NCI-H1436 (cell line): ENCODE data around the gene XXYLT1.
"Not testable (repeated sequence)": the region's sequence is repeated elsewhere in the genome, so short reads cannot be mapped to it uniquely, and the experiment has no call there.

Source experiments
- DNase-seq: peaks from one replicate; lab custom pipeline; 2025; lab: John Stamatoyannopoulos, UW

The XXYLT1 gene

GRCh38 chr3:195208183-195208582, 62.8 kb downstream of the XXYLT1 start:
- DNase-seq, result no peak

- no peak for DNase-seq
Observed at GRCh38 chr3:195207731-195208130, 63.2 kb downstream of the XXYLT1 start.

DNA sequence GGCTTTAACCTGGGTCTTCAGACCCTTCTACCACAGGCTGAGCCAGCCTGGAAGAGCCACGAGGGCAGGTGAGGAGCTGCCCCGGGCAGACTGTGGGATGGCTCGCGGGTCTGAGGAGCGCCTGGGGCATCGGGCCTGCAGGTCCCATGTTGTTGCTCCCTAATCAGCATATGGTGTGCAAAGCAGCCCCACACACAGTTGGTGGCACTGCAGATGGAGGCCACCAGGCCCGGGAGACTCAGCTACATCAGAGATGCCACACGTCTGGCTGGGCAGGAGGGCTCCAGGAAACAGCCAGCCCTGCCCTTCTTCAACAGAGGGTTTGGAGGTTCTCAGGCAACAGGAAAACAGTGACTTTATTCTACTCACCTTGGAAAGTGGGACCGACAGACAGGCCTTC, 63.9 kb downstream of the XXYLT1 start:
- DNase-seq, result no peak

DNA sequence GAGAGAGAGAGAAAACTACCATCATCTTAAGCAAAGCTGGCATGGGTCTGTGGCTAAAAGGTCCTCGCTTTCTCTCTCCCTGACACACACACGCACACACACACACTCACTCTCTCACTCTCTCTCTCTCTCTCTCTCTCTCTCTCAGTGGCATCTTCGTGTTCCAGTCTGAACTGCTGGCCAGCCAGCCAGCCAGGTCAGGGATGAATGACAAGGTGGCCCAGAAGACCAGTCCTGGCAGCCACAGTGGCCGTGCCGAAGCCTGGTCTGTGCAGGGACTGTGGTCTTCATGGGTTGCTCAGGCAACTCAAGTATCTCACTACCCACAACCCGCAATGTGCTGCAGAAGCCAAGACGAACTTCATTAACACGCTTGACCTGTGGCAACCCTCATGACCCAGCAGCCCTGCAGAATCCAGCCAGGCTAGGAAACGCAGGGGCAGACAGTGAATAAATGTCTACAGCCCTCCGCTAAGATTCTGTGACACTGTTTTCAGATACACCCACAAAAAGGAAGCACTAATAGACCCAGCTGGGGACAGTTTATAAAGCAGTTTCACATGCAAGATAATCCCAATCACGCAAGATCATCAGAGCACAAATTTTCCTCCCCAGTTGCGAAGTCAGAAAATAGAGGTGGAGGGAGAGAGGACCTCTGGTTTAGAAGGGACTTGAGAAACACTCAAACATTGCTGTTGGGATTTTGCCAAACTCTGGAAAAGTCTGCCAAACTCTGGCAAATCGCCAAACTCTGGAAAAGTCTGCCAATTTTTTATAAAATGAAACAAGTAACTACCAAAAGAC, 66.4 kb downstream of the XXYLT1 start:
- DNase-seq, result no peak

DNA sequence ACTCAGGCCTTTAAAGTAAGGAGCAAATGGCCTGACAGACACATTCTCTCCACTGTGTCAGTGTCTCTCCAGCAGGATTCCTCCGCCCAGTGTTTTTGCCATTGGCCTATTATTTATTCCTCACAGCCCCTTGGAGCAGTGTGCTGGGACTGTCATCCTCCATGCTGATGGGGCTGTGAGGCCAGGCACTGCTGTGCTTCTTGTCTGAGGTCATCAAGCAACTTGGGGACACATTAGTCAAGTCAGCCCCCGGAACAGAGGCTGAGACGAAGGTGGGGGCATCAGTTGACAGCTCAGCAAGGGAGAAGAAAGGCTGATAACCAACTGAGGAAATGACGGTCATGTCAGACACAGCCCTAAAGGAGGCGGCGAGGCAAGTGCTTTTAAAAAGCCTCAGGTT, 67.4 kb downstream of the XXYLT1 start:
- DNase-seq, result no peak

GRCh38 chr3:195201295-195201694, 69.7 kb downstream of the XXYLT1 start:
- no peak for DNase-seq

GRCh38 chr3:195200010-195200822, 70.7 kb downstream of the XXYLT1 start:
- no peak for DNase-seq

GRCh38 chr3:195198426-195199346, 72.3 kb downstream of the XXYLT1 start:
- no peak for DNase-seq

DNA sequence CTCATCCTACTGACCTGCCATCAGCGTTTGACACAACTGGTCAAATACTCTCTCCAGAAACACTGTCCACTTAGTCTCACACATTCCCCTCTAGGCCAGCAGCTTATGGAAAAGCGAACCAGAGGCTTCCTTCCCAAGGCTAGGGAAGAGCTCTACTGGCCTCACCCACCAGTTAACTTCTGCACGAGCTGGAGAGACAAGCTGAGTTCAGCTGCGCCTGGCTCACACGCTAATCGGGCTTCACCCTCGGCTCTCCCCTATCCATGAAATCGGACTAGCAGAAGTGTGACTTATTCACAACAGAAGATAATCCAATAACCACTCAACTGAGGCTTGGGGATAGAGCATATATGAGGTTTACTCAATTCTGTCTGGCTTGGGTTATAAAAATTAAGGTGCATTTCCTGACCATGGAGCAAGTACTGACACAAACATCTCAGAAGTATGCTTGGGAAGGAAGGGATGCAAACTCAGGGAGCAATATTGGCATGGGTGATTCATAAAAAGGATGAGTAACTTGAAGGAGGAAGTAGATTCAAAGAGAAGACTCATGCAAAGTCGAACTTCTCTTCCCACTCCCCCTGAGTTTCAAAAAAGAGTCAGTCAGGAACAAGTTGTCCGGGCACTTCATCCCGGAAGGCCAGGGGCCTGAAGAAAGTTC, 73.1 kb downstream of the XXYLT1 start:
- no peak for DNase-seq

DNA sequence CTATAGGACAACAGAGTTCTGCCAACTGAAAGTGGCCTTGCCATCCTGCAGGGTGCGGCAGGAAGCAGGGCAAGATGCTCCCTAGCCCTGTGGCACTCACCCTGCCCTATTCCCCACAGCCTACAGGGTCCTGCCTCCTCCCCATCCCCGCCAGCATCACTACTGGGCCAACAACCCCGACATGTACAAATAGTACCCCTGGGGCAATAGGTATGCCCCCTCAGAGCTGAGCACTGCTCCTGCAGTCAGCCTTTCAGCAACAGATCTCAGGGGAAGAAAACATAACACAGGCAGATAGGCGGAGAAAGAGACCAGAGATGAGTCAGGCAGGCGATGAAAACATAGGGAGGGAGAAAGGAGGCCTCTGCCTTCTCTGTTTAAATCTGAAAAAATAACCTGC, 74.7 kb downstream of the XXYLT1 start:
- DNase-seq, result peak; percentile 32

DNA sequence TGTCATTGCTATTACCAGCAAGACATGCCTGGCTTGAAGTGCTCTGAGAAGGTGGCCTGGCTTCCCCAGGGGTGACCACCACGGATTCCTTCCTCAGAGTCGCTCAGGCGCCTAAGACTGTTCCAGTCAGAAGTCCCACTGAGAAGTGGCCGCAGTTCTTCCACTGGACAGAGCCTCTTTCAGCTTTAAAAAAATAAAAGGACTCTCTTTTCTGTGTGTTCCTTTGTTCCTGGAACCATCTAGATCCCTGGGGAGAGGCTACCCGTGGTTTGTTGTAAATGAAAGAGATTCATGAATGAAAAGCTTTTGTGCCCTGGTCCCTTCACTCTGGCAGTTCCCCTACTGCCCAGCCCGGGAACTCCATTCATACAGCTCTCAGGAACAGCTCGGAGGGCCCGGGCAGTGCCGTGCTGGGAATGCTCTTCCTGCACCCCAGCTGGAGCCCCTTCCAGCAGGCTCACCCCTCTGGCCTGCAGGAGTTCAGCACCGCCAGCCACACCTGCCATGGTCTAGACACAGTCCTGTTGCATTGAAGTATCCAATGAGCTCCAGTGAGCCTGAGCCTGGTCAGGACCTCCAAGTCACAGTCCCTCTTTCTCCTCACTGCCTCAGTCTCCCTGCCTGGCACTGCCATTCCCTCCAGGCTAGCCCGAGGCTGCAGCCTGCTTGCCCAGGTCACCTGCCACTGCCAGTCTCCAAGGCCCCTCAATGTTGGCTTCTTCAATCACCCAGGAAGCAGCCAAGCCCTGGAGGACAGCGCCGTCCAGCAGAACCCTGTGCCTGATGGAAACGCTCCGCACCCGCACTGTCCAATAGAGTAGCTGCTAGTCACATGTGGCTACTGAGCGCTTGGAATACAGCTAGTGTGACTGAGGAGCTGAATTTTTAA, 75.4 kb downstream of the XXYLT1 start:
- DNase-seq, result peak; percentile 52

- DNase-seq, result no peak
Observed at GRCh38 chr3:195194559-195195206, 76.3 kb downstream of the XXYLT1 start.

- DNase-seq, result no peak
Observed at GRCh38 chr3:195191580-195191979, 79.4 kb downstream of the XXYLT1 start.

DNA sequence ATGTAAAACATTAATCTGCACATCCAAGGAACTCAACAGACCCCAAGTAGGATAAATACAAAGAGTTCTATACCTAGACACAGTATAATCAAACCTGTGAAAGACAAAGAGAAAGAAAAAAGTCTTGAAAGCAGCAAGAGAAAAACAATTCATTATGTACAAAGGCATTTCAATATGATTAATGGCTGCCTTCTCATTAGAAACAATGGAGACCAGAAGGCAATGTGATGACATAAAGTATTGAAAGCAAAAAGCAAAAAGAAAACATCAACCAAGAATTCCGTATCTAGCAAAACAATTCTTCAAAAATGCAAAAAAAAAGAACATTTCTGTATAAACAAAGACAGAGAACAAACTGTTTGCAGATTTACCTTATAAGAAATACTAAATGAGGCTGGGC, 81.1 kb downstream of the XXYLT1 start:
- no peak for DNase-seq

DNA sequence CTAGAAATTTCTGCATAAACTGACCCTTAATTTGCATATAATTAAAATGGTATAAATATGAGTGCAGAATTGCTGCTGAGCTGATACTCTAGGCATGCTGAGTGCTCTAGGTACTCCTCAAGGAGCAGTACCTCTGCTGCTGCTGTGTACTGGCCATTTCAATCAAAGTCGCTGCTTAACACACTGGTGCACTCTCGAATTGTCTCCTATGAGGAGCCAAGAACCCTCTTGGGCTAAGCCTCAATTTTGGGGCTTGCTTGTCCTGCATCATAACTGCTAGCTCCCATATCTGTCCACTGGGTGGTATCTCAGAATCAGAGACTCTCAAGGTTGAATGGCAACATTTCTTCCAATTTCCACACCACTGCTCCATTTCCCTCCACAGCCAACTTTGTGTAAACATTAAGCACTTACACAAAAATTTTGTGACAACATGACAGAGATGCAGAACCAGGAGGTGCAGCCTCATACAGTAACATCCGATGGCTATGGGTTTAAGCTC, 82.5 kb downstream of the XXYLT1 start:
- DNase-seq, result no peak

DNA sequence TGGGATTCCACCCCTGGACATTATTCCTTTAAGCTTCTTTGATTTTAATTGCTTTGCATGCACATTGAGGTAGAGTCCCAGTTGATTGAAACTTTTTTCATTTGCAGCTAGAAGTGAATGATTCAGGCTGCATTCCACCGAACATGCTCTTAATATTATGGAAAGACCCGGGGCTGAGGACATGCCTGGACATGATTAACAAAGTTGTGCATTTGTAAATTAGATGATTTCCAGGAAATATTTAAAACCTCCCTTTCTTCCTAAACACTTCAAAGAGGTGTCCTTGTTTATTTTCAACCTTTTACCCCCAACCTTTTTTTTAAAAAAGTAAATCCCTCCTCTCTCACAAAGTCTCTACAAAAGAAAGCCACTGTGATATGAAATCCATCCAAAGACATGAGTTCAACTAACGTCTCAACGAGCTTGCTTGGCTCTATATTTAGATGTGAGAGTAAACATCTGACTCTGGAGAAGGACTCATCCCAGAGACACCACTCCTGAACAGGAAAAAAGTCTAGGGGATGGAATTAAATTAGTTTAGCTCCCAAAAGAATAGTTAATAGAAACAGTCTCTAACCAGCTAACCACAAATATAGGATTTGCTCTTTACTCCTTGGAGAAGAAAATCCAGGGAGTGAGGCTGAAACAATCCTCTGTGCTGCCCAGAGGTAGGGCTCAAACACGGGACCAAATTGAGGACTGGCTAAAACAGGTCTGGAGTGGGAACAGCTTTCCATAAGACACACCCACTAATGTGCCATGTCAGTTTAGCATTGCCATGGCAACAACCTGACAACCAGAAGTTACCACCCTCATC, 83.1 kb downstream of the XXYLT1 start:
- DNase-seq, result no peak

DNA sequence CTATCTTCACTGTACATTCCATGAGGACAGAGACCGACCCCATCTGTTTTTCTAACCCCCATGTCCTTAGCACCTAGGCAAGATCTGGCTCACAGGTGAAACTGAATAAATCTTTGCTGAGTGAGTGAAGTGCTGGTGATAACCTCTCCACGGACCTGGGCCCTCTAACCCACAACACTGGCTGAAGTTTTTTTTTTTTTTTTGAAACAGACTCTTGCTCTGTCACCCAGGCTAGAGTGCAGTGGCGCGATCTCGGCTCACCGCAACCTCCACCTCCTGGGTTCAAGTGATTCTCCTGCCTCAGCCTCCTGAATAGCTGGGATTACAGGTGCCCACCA, 84.3 kb downstream of the XXYLT1 start:
- not testable (repeated sequence) for DNase-seq

GRCh38 chr3:195186041-195186709, 84.8 kb downstream of the XXYLT1 start:
- no peak for DNase-seq

DNA sequence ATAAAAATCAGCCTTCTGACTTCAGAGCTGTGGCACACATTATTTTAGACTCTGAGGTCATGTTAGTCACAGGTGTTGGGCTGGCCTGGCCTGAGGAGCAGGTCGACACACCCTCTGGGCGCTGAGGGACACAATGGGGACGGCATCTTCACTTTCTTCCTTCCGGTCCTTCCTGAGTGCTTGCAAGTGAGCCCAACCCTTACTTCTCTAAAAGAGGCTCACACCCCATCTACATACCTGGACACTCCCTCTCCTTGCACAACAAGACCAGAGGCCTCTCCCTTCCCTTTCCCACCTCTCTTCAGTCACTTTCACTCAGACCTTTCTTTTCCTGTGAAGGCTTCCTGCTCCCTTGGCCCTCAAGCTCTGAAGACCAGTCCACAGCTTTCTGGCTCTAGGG, 85.4 kb downstream of the XXYLT1 start:
- no peak for DNase-seq
